Measurements from ENCODE around the gene ELL. TPM values are rescaled to one million over a fixed set of nuclear protein-coding genes. Genes with fewer than 3 reads are reported as not detected.

Gene ELL
- polyA plus RNA-seq, 1 donor from 2014 or later, result 7.2 TPM

- H4K20me1 ChIP-seq (ENCODE audit: insufficient read depth), result no peaks in the 10 kb centered on the region
- no peaks in the 10 kb centered on the region for H3K9me3 ChIP-seq (ENCODE audit: low read length)
- H3K4me3 ChIP-seq (ENCODE audit: low read length), result no peak overlapping the region
- no peaks in the 10 kb centered on the region for H3K36me3 ChIP-seq (ENCODE audit: insufficient read depth, low read length)
- TF ChIP-seq TAF1 (IDR thresholded peaks at IDR 0.05; ENCODE audit: low read depth) (no peak), CTCF (IDR thresholded peaks at IDR 0.05; ENCODE audit: poor library complexity, severe bottlenecking) (no peak), SMC3 (conservative IDR thresholded peaks at IDR 0.05; ENCODE audit: poor library complexity) (no peak)
- H3F3A ChIP-seq (ENCODE audit: insufficient read depth, low read length, poor library complexity, severe bottlenecking), result peaks cover 3% of the 10 kb centered on the region
- no peak overlapping the region for H3K27ac ChIP-seq (ENCODE audit: low read length)
- H3K27me3 ChIP-seq (ENCODE audit: insufficient read depth, low read depth, low read length), result no peaks in the 10 kb centered on the region
- no peaks in the 10 kb centered on the region for H3K79me2 ChIP-seq (replicated peaks; ENCODE audit: insufficient read depth, low read length)
- no peak overlapping the region for H2AFZ ChIP-seq (ENCODE audit: low read depth, low read length)
- H3K4me2 ChIP-seq (ENCODE audit: low read length), result no peak overlapping the region
- H3K9ac ChIP-seq (ENCODE audit: low read length), result peak overlapping the region; percentile 29
- no peaks in the 10 kb centered on the region for H3K9me2 ChIP-seq (ENCODE audit: insufficient read depth, low read length)
These were observed 107.2 kb downstream of the ELL start for GRCh38 chr19:18414504-18415177.

- no peak overlapping the region for H3K9ac ChIP-seq (ENCODE audit: low read length)
- TF ChIP-seq CTCF (IDR thresholded peaks at IDR 0.05; ENCODE audit: poor library complexity, severe bottlenecking), result no peak
- H3K9me3 ChIP-seq (ENCODE audit: low read length), result no peaks in the 10 kb centered on the region
- peaks cover 3% of the 10 kb centered on the region for H3F3A ChIP-seq (ENCODE audit: insufficient read depth, low read length, poor library complexity, severe bottlenecking)
- H3K27me3 ChIP-seq (ENCODE audit: insufficient read depth, low read depth, low read length), result no peaks in the 10 kb centered on the region
- no peaks in the 10 kb centered on the region for H3K36me3 ChIP-seq (ENCODE audit: insufficient read depth, low read length)
- no peak overlapping the region for H3K27ac ChIP-seq (ENCODE audit: low read length)
- no peak overlapping the region for H3K4me3 ChIP-seq (ENCODE audit: low read length)
- no peak overlapping the region for H3K4me2 ChIP-seq (ENCODE audit: low read length)
- no peaks in the 10 kb centered on the region for H3K9me2 ChIP-seq (ENCODE audit: insufficient read depth, low read length)
- no peaks in the 10 kb centered on the region for H4K20me1 ChIP-seq (ENCODE audit: insufficient read depth)
- H3K79me2 ChIP-seq (replicated peaks; ENCODE audit: insufficient read depth, low read length), result no peaks in the 10 kb centered on the region
- H2AFZ ChIP-seq (ENCODE audit: low read depth, low read length), result no peak overlapping the region
These were observed 109.1 kb downstream of the ELL start for GRCh38 chr19:18412610-18413239.

GRCh38 chr19:18408053-18408476 is 113.8 kb downstream of the ELL start:
- TF ChIP-seq MXI1 (conservative IDR thresholded peaks at IDR 0.05; ENCODE audit: poor library complexity, severe bottlenecking) (no peak), SMC3 (conservative IDR thresholded peaks at IDR 0.05; ENCODE audit: poor library complexity) (no peak), POLR2AphosphoS5 (IDR thresholded peaks at IDR 0.05) (no peak), EP300 (conservative IDR thresholded peaks at IDR 0.05; ENCODE audit: poor library complexity, severe bottlenecking) (no peak), TAF1 (IDR thresholded peaks at IDR 0.05; ENCODE audit: low read depth) (no peak), CTCF (IDR thresholded peaks at IDR 0.05; ENCODE audit: poor library complexity, severe bottlenecking) (no peak), REST (IDR thresholded peaks at IDR 0.05; ENCODE audit: borderline replicate concordance) (no peak), RAD21 (conservative IDR thresholded peaks at IDR 0.05) (no peak), EZH2 (IDR thresholded peaks at IDR 0.05; ENCODE audit: borderline replicate concordance, insufficient read depth, low read length, poor library complexity, severe bottlenecking) (no peak)
- H3K27ac ChIP-seq (ENCODE audit: low read length), result no peak overlapping the region
- no peak overlapping the region for H3K4me2 ChIP-seq (ENCODE audit: low read length)
- no peak overlapping the region for H3K4me3 ChIP-seq (ENCODE audit: low read length)
- no peaks in the 10 kb centered on the region for H3K27me3 ChIP-seq (ENCODE audit: insufficient read depth, low read depth, low read length)
- H4K20me1 ChIP-seq (ENCODE audit: insufficient read depth), result no peaks in the 10 kb centered on the region
- no peaks in the 10 kb centered on the region for H3F3A ChIP-seq (ENCODE audit: insufficient read depth, low read length, poor library complexity, severe bottlenecking)
- H3K9ac ChIP-seq (ENCODE audit: low read length), result no peak overlapping the region
- H3K9me2 ChIP-seq (ENCODE audit: insufficient read depth, low read length), result no peaks in the 10 kb centered on the region
- H3K36me3 ChIP-seq (ENCODE audit: insufficient read depth, low read length), result no peaks in the 10 kb centered on the region
- H3K79me2 ChIP-seq (replicated peaks; ENCODE audit: insufficient read depth, low read length), result no peaks in the 10 kb centered on the region
- no peaks in the 10 kb centered on the region for H3K9me3 ChIP-seq (ENCODE audit: low read length)
- H2AFZ ChIP-seq (ENCODE audit: low read depth, low read length), result no peak overlapping the region
